Fibroblast of the aortic adventitia (primary cell): ENCODE results near the gene GNA15. TPM values are rescaled to one million over a fixed set of nuclear protein-coding genes. Genes with fewer than 3 reads are reported as not detected.

ENCODE experiments used
- DNase-seq: peaks from one replicate; pipeline ENCODE4 v3.0.0-alpha.2; 2010; ENCODE audit warnings: low read depth
- H3K4me3 ChIP-seq: 2 replicates; pipeline ENCODE4 v1.5.1; 2011; ENCODE audit warnings: low read depth, mild to moderate bottlenecking, control low read depth, low read length, moderate library complexity
- CTCF ChIP-seq: IDR thresholded peaks from 2 replicates; pipeline ENCODE4 v1.5.1; 2011; ENCODE audit warnings: mild to moderate bottlenecking, low read length, control low read depth, inconsistent platforms; ENCODE audit not compliant: insufficient read depth
- total RNA-seq: library from RNA; depleted of rRNA; stranded (reverse); fragments of >200 nt; gene quantifications from 2 replicates; pipeline ENCODE4 v1.2.3, GENCODE V29; 2012; ENCODE audit warnings: low replicate concordance

Gene GNA15
- total RNA-seq, 1 donor: not detected

- peak within 1 kb of the TSS; percentile 86 for H3K4me3 ChIP-seq
- TF ChIP-seq CTCF: no peak
- peak; percentile 96 for DNase-seq
These were observed 49.8 kb downstream of the GNA15 start, which contains the start of gene NCLN for GRCh38 chr19:3185461-3186159. Gene NCLN (plus strand): TSS chr19:3185930. CDS start chr19:3186031, 101 bp downstream.

GRCh38 chr19:3186160-3186688 lies 50.4 kb downstream of the GNA15 start:
- DNase-seq: no peak
- no peak for TF ChIP-seq CTCF
- H3K4me3 ChIP-seq: peak overlapping the region; percentile 86

GRCh38 chr19:3186891-3187661 lies 51.2 kb downstream of the GNA15 start:
- H3K4me3 ChIP-seq: peak overlapping the region; percentile 86
- no peak for TF ChIP-seq CTCF
- DNase-seq: no peak

- no peak for DNase-seq
- no peak for TF ChIP-seq CTCF
- peak overlapping the region; percentile 86 for H3K4me3 ChIP-seq
These were observed 52.1 kb downstream of the GNA15 start for GRCh38 chr19:3187662-3188511.

GRCh38 chr19:3188627-3189596 lies 53.1 kb downstream of the GNA15 start:
- DNase-seq: no peak
- no peak for TF ChIP-seq CTCF
- no peak overlapping the region for H3K4me3 ChIP-seq
